HG02588 (cell line): ENCODE data around the gene SHKBP1.
"Not testable (repeated sequence)": the region's sequence is repeated elsewhere in the genome, so short reads cannot be mapped to it uniquely, and the experiment has no call there.

Experiments used
- ATAC-seq: cut with Tn5 transposase; IDR thresholded peaks from one replicate; pipeline ENCODE4 v1.9.1; 2021; ENCODE audit warnings: mild to moderate bottlenecking, moderate library complexity; ENCODE audit not compliant: unreplicated experiment

SHKBP1 gene

GRCh38 chr19:40553885-40554857, 22.5 kb upstream of the SHKBP1 start:
- ATAC-seq: no peak

GRCh38 chr19:40555978-40556689, 20.5 kb upstream of the SHKBP1 start:
- no peak for ATAC-seq

GRCh38 chr19:40556953-40557530, 19.6 kb upstream of the SHKBP1 start:
- no peak for ATAC-seq

GRCh38 chr19:40559394-40559793, 17.3 kb upstream of the SHKBP1 start:
- ATAC-seq: no peak

- no peak for ATAC-seq
These were observed 16.6 kb upstream of the SHKBP1 start for GRCh38 chr19:40560092-40560507.

- ATAC-seq: no peak
These were observed 14.7 kb upstream of the SHKBP1 start for GRCh38 chr19:40561947-40562346.

- not testable (repeated sequence) for ATAC-seq
These were observed 12.1 kb upstream of the SHKBP1 start for GRCh38 chr19:40564535-40564934.

- ATAC-seq: no peak
These were observed 11.3 kb upstream of the SHKBP1 start for GRCh38 chr19:40565355-40565754.

- no peak for ATAC-seq
These were observed 10.7 kb upstream of the SHKBP1 start for GRCh38 chr19:40565910-40566495.

GRCh38 chr19:40567040-40567749, 9.5 kb upstream of the SHKBP1 start:
- no peak for ATAC-seq

- ATAC-seq: no peak
These were observed 8.8 kb upstream of the SHKBP1 start for GRCh38 chr19:40567750-40568494.

GRCh38 chr19:40570313-40571004, 6.2 kb upstream of the SHKBP1 start:
- peak; percentile 73 for ATAC-seq

GRCh38 chr19:40571005-40571318, 5.7 kb upstream of the SHKBP1 start:
- no peak for ATAC-seq

GRCh38 chr19:40571831-40572495, 4.7 kb upstream of the SHKBP1 start:
- ATAC-seq: no peak

GRCh38 chr19:40575326-40575725, 1.3 kb upstream of the SHKBP1 start:
- no peak for ATAC-seq

- no peak for ATAC-seq
These were observed 505 bp upstream of the SHKBP1 start for GRCh38 chr19:40576151-40576584.

GRCh38 chr19:40578442-40578908, 1.8 kb downstream of the SHKBP1 start:
- ATAC-seq: no peak

- ATAC-seq: no peak
These were observed 3.9 kb downstream of the SHKBP1 start for GRCh38 chr19:40580619-40581018.

- ATAC-seq: no peak
These were observed 4.9 kb downstream of the SHKBP1 start for GRCh38 chr19:40581531-40581930.
